ENCODE data around the gene RPN2. TPM values are rescaled to one million over a fixed set of nuclear protein-coding genes. Genes with fewer than 3 reads are reported as not detected.

Gene RPN2
- total RNA-seq, 1 experiment from 2014 or later, result 257 TPM

DNA sequence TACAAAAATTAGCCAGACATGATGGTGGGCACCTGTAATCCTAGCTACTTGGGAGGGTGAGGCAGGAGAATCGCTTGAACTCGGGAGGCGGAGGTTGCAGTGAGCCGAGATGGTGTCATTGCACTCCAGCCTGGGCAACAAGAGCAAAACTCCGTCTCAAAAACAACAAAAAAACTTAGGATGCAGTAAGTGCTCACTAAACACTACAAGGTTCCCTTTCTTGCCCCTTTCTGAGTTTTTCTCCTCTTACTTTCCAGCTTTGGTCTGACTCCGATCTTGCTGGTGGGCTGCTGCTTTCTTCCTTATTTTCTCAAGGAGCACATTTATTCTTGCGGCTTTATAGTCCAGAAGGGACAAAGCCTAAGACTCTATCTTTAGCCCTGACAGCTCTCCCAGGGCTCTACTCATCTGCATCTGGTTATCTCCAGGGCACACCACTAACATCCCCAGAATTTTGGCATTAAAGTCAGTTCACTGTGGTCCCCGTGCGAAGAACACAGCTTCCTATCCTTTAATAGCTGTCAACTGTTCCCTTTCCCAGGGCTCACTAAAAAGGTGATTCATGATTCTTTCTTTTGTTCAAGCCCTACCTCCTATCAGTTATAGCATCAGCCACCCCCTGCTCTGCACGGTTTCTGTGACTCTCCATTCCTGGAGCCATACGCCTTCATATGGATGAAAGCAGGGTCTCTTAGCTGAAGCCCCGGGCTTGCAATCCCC is 17.1 kb upstream of the RPN2 start:
- Histone ChIP-seq H3K27me3 (ENCODE audit: low read length) (no peaks in the 10 kb centered on the region; the same call in 1 of the 2 replicates), H3K9me2 (replicated peaks; ENCODE audit: low read length) (no peaks in the 10 kb centered on the region), H3K9ac (ENCODE audit: low read length) (no peak overlapping the region), H4K20me1 (ENCODE audit: low read length) (no peaks in the 10 kb centered on the region), H3K79me2 (ENCODE audit: low read length) (no peaks in the 10 kb centered on the region), H3K27ac (ENCODE audit: low read length) (no peak overlapping the region), H3K4me2 (ENCODE audit: low read length) (no peak overlapping the region), H3K4me3 (ENCODE audit: low read length) (no peak overlapping the region), H2AFZ (ENCODE audit: low read length) (no peak overlapping the region), H3F3A (ENCODE audit: low read length, unreplicated experiment) (no peaks in the 10 kb centered on the region), H3K4me1 (ENCODE audit: insufficient read depth, low read length) (no peaks in the 10 kb centered on the region), H3K36me3 (ENCODE audit: low read depth, low read length) (no peaks in the 10 kb centered on the region), H3K9me3 (ENCODE audit: low read length) (no peaks in the 10 kb centered on the region)
- BruUV-seq (replicated peaks), result no TSS peak
- ATAC-seq (no peak), DNase-seq (no peak)
- ChIA-PET POLR2A (ENCODE audit: unreplicated experiment) (no interaction called here), CTCF (no interaction called here)
- TF ChIP-seq EZH2phosphoT487 (IDR thresholded peaks at IDR 0.05; ENCODE audit: borderline replicate concordance, low read length) (no peak), EZH2 (IDR thresholded peaks at IDR 0.05; ENCODE audit: low read length, unreplicated experiment) (no peak)
- TF ChIP-seq, protein P1, sequence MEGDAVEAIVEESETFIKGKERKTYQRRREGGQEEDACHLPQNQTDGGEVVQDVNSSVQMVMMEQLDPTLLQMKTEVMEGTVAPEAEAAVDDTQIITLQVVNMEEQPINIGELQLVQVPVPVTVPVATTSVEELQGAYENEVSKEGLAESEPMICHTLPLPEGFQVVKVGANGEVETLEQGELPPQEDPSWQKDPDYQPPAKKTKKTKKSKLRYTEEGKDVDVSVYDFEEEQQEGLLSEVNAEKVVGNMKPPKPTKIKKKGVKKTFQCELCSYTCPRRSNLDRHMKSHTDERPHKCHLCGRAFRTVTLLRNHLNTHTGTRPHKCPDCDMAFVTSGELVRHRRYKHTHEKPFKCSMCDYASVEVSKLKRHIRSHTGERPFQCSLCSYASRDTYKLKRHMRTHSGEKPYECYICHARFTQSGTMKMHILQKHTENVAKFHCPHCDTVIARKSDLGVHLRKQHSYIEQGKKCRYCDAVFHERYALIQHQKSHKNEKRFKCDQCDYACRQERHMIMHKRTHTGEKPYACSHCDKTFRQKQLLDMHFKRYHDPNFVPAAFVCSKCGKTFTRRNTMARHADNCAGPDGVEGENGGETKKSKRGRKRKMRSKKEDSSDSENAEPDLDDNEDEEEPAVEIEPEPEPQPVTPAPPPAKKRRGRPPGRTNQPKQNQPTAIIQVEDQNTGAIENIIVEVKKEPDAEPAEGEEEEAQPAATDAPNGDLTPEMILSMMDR (conservative IDR thresholded peaks at IDR 0.05; ENCODE audit: low read depth, low read length), result no peak
- intact Hi-C loops (cut with micrococcal nuclease), result no loop called here

DNA sequence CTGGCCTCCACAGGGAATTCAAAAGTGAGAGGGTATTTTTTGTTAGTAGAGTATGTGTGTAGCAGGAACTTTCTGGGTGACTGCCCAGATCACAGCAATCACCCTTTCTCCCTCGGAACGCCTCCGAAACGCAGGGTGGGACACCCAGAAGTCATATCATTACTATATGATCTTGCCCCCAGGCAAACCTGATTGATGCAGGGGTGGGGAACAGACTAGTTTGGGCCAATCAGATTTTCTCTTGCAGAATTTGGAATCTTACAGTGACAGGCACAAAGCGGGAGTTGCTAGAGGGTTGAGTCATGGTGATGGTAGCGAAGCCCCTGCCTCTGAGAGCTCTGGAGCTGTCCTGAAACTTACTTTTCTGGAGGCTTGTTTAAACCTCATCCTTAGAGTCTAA is 16.5 kb upstream of the RPN2 start:
- intact Hi-C loops (cut with micrococcal nuclease), result no loop called here
- no peaks in the 10 kb centered on the region for H3K4me1 ChIP-seq (ENCODE audit: insufficient read depth, low read length)
- H4K20me1 ChIP-seq (ENCODE audit: low read length), result no peaks in the 10 kb centered on the region
- H3K36me3 ChIP-seq (ENCODE audit: low read depth, low read length), result no peaks in the 10 kb centered on the region
- ChIA-PET CTCF (no interaction called here), POLR2A (ENCODE audit: unreplicated experiment) (no interaction called here)
- H3K79me2 ChIP-seq (ENCODE audit: low read length), result no peaks in the 10 kb centered on the region
- no peak for ATAC-seq
- no peak overlapping the region for H3K4me3 ChIP-seq (ENCODE audit: low read length)
- no peak for TF ChIP-seq EZH2phosphoT487 (IDR thresholded peaks at IDR 0.05; ENCODE audit: borderline replicate concordance, low read length)
- TF ChIP-seq, protein P1 (conservative IDR thresholded peaks at IDR 0.05; ENCODE audit: low read depth, low read length), result no peak
- DNase-seq, result no peak
- no peak overlapping the region for H2AFZ ChIP-seq (ENCODE audit: low read length)
- H3K27ac ChIP-seq (ENCODE audit: low read length), result no peak overlapping the region
- H3K27me3 ChIP-seq (ENCODE audit: low read length), result no peaks in the 10 kb centered on the region; the same call in 1 of the 2 replicates
- H3K9me3 ChIP-seq (ENCODE audit: low read length), result no peaks in the 10 kb centered on the region
- H3K9ac ChIP-seq (ENCODE audit: low read length), result no peak overlapping the region
- no peaks in the 10 kb centered on the region for H3K9me2 ChIP-seq (replicated peaks; ENCODE audit: low read length)
- H3F3A ChIP-seq (ENCODE audit: low read length, unreplicated experiment), result no peaks in the 10 kb centered on the region
- H3K4me2 ChIP-seq (ENCODE audit: low read length), result no peak overlapping the region
- no TSS peak for BruUV-seq (replicated peaks)

DNA sequence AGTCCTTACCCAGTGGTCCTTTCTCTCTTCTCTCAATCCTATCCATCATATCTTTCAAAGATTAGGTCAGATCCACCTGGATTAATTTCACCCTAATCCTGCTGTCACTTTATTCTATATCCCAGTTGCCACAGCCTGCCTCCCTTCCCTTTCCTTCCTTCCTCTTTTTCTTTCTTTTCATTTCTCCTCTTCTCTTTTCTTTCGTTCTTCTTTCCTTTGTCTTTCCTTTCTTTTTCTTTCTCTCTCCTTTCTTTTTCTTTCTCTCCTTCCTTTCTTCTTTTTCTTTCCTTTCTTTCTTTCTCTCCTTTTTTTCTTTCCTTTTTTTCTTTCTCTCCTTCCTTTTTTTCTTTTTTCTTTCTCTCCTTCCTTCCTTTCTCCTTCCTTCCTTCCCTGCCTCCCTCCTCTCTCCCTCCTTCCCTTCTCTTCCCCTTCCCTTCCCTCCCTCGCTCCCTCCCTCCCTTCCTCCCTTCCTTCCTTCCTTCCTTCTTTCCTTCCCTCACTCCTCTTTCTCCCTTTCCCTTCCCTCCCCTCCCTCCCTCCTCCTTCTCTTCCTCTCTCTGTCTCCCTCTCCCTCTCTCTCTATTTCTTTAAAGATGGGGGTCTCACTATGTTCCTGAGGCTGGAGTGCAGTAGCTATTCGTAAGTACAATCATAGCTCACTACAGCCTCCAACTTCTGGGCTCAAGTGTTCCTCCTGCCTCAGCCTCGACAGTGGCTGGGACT is 15.1 kb upstream of the RPN2 start:
- no peaks in the 10 kb centered on the region for H3K4me1 ChIP-seq (ENCODE audit: insufficient read depth, low read length)
- ATAC-seq (no peak), DNase-seq (no peak)
- intact Hi-C loops (cut with micrococcal nuclease), result no loop called here
- ChIA-PET POLR2A (ENCODE audit: unreplicated experiment) (no interaction called here), CTCF (no interaction called here)
- no peak overlapping the region for H3K27ac ChIP-seq (ENCODE audit: low read length)
- no peaks in the 10 kb centered on the region for H4K20me1 ChIP-seq (ENCODE audit: low read length)
- no peak overlapping the region for H3K9ac ChIP-seq (ENCODE audit: low read length)
- H3K4me3 ChIP-seq (ENCODE audit: low read length), result no peak overlapping the region
- H3K9me3 ChIP-seq (ENCODE audit: low read length), result no peaks in the 10 kb centered on the region
- H3F3A ChIP-seq (ENCODE audit: low read length, unreplicated experiment), result no peaks in the 10 kb centered on the region
- no peaks in the 10 kb centered on the region; the same call in 1 of the 2 replicates for H3K27me3 ChIP-seq (ENCODE audit: low read length)
- no peaks in the 10 kb centered on the region for H3K79me2 ChIP-seq (ENCODE audit: low read length)
- H3K4me2 ChIP-seq (ENCODE audit: low read length), result no peak overlapping the region
- no peak overlapping the region for H2AFZ ChIP-seq (ENCODE audit: low read length)
- BruUV-seq (replicated peaks), result no TSS peak
- TF ChIP-seq EZH2phosphoT487 (IDR thresholded peaks at IDR 0.05; ENCODE audit: borderline replicate concordance, low read length), result no peak
- no peak for TF ChIP-seq EZH2 (IDR thresholded peaks at IDR 0.05; ENCODE audit: low read length, unreplicated experiment)
- TF ChIP-seq, protein P1 (conservative IDR thresholded peaks at IDR 0.05; ENCODE audit: low read depth, low read length), result no peak
- H3K36me3 ChIP-seq (ENCODE audit: low read depth, low read length), result no peaks in the 10 kb centered on the region
- H3K9me2 ChIP-seq (replicated peaks; ENCODE audit: low read length), result no peaks in the 10 kb centered on the region

All from PC-3 (cell line).